ENCODE measurements around the gene MIDN. TPM values are rescaled to one million over a fixed set of nuclear protein-coding genes. Genes with fewer than 3 reads are reported as not detected.

The MIDN gene
- total RNA-seq, 1 experiment from 2014 or later: 286 TPM

DNA sequence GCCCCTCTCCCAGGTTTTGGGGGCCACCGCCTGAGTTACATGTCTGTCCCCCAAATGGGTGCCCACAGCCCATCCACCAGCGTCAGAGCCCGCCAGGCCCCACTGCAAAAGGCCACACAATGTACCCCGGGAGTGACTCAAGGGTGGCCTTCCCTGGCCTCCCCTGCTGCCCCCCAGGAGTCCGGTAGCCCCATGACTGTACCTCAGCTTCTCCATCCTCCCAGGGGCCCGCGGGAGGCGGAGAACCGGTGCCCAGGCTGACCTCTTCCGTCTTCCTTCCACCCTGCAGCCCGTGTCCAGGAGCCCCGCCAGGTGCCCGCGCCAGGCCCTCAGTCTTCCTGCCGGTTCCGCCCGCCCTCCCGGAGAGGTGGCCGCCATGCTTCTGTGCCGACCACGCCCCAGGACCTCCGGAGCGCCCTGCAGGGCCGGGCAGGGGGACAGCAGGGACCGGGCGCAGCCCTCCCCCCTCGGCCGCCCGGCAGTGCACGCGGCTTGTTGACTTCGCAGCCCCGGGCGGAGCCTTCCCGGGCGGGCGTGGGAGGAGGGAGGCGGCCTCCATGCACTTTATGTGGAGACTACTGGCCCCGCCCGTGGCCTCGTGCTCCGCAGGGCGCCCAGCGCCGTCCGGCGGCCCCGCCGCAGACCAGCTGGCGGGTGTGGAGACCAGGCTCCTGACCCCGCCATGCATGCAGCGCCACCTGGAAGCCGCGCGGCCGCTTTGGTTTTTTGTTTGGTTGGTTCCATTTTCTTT, 20.9 kb upstream of the MIDN start:
- Histone ChIP-seq H2BK15ac (ENCODE audit: low read depth, low read length) (no peak overlapping the region), H3K4me2 (ENCODE audit: insufficient read depth, insufficient read length, low read length) (no peak overlapping the region), H4K5ac (ENCODE audit: insufficient read length, low read depth, low read length) (no peak overlapping the region), H3K4ac (ENCODE audit: low read depth, low read length) (no peak overlapping the region), H3K79me2 (ENCODE audit: insufficient read depth, low read length) (no peaks in the 10 kb centered on the region), H3K27ac (ENCODE audit: insufficient read length, low read depth, low read length) (no peak overlapping the region), H2BK12ac (ENCODE audit: insufficient read length, low read depth, low read length) (no peak overlapping the region), H3T11ph (ENCODE audit: low read length) (no peak overlapping the region), H4K20me1 (ENCODE audit: control insufficient read depth, insufficient read depth, insufficient read length) (no peaks in the 10 kb centered on the region), H3K4me1 (ENCODE audit: insufficient read depth, low read length) (no peaks in the 10 kb centered on the region), H3K27me3 (ENCODE audit: insufficient read depth, low read length) (no peaks in the 10 kb centered on the region), H2AK5ac (ENCODE audit: insufficient read length, low read length) (no peak overlapping the region), H3K23me2 (ENCODE audit: insufficient read length, low read depth, low read length, poor library complexity, severe bottlenecking) (no peaks in the 10 kb centered on the region), H4K91ac (ENCODE audit: insufficient read length, low read depth, low read length) (no peak overlapping the region), H3K56ac (ENCODE audit: insufficient read length, low read depth, low read length) (no peak overlapping the region), H3K18ac (ENCODE audit: insufficient read length, low read depth, low read length) (no peak overlapping the region), H3K9ac (ENCODE audit: extremely low read depth, insufficient read length, low read length) (no peak overlapping the region), H2AFZ (ENCODE audit: low read length) (no peak overlapping the region), H3K14ac (ENCODE audit: insufficient read depth, low read length) (no peak overlapping the region), H2BK120ac (ENCODE audit: low read depth, low read length, poor library complexity, severe bottlenecking) (no peak overlapping the region), H2BK5ac (ENCODE audit: insufficient read length, low read length) (no peak overlapping the region), H2BK20ac (ENCODE audit: low read depth, low read length, poor library complexity, severe bottlenecking) (no peak overlapping the region), H3K9me3 (ENCODE audit: control insufficient read depth, low read depth, low read length) (no peaks in the 10 kb centered on the region), H3K23ac (ENCODE audit: insufficient read length, low read depth, low read length) (no peak overlapping the region), H4K8ac (replicated peaks; ENCODE audit: insufficient read length, low read depth, low read length) (no peak overlapping the region), H3K79me1 (ENCODE audit: insufficient read depth, low read depth, low read length, poor library complexity, severe bottlenecking) (no peaks in the 10 kb centered on the region)
- DNase-seq: no peak
- no peak overlapping the region for H3K27ac Mint-ChIP-seq
- H3K9me3 Mint-ChIP-seq: no peaks in the 10 kb centered on the region
- H3K36me3 Mint-ChIP-seq (ENCODE audit: insufficient read depth in 1 of 3, low read depth in 3 of 3): peaks cover 2 to 16% (median 15%) of the 10 kb centered on the region in 3 experiments; a peak in 5 of 7 replicates
- TF ChIP-seq, protein P1, sequence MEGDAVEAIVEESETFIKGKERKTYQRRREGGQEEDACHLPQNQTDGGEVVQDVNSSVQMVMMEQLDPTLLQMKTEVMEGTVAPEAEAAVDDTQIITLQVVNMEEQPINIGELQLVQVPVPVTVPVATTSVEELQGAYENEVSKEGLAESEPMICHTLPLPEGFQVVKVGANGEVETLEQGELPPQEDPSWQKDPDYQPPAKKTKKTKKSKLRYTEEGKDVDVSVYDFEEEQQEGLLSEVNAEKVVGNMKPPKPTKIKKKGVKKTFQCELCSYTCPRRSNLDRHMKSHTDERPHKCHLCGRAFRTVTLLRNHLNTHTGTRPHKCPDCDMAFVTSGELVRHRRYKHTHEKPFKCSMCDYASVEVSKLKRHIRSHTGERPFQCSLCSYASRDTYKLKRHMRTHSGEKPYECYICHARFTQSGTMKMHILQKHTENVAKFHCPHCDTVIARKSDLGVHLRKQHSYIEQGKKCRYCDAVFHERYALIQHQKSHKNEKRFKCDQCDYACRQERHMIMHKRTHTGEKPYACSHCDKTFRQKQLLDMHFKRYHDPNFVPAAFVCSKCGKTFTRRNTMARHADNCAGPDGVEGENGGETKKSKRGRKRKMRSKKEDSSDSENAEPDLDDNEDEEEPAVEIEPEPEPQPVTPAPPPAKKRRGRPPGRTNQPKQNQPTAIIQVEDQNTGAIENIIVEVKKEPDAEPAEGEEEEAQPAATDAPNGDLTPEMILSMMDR (conservative IDR thresholded peaks at IDR 0.05): no peak
- WGBS (ENCODE audit: extremely low coverage, insufficient read length, low lambda C conversion rate): no CpG with 5 or more reads among the region's 56 CpGs
- no peak overlapping the region for H3K4me3 Mint-ChIP-seq
- H3K4me1 Mint-ChIP-seq: 0 out of 4 replicates have a peak, but pooled peaks cover 0 to 2% of the 10 kb centered on the region in 2 experiments
- no peaks in the 10 kb centered on the region for H3K27me3 Mint-ChIP-seq (ENCODE audit: low read depth)

Data from H9 (cell line).